ENCODE data around the gene SLC51B.
"Not testable (repeated sequence)": the region's sequence is repeated elsewhere in the genome, so short reads cannot be mapped to it uniquely, and the experiment has no call there.

The SLC51B gene

GRCh38 chr15:65042776-65043327 is 2.3 kb upstream of the SLC51B start:
- no peaks in the 10 kb centered on the region for H3K79me2 ChIP-seq (ENCODE audit: insufficient read depth, low read length)
- no peaks in the 10 kb centered on the region for H3K36me3 ChIP-seq (ENCODE audit: insufficient read depth, low read length)
- no peaks in the 10 kb centered on the region for H3K9me2 ChIP-seq (replicated peaks; ENCODE audit: low read depth, low read length)
- H2AFZ ChIP-seq (ENCODE audit: low read length): no peak overlapping the region
- H3K9ac ChIP-seq (ENCODE audit: low read depth, low read length, poor library complexity, severe bottlenecking): no peak overlapping the region
- H3K4me1 ChIP-seq (ENCODE audit: insufficient read depth, low read length, poor library complexity, severe bottlenecking): no peaks in the 10 kb centered on the region
- no peak overlapping the region for H3K4me2 ChIP-seq (ENCODE audit: low read depth, low read length, poor library complexity, severe bottlenecking)
- no peaks in the 10 kb centered on the region for H3K27me3 ChIP-seq (ENCODE audit: insufficient read depth, low read length, poor library complexity, severe bottlenecking)
- H3F3A ChIP-seq (ENCODE audit: low read depth): no peaks in the 10 kb centered on the region
- no peak for TF ChIP-seq CTCF (conservative IDR thresholded peaks at IDR 0.05; ENCODE audit: low read length)
- H3K9me3 ChIP-seq (ENCODE audit: insufficient read depth, low read depth, low read length): no peaks in the 10 kb centered on the region
- no peak overlapping the region for H3K4me3 ChIP-seq (ENCODE audit: low read length, poor library complexity, severe bottlenecking)
- H4K20me1 ChIP-seq (ENCODE audit: insufficient read depth, low read length, poor library complexity, severe bottlenecking): no peaks in the 10 kb centered on the region

GRCh38 chr15:65044218-65044617 is 969 bp upstream of the SLC51B start:
- H3K79me2 ChIP-seq (ENCODE audit: insufficient read depth, low read length); H3K4me2 ChIP-seq (ENCODE audit: low read depth, low read length, poor library complexity, severe bottlenecking); H3K9me2 ChIP-seq (replicated peaks; ENCODE audit: low read depth, low read length): not testable (repeated sequence)

GRCh38 chr15:65048241-65048640 is 3.1 kb downstream of the SLC51B start:
- Histone ChIP-seq H3K4me3 (ENCODE audit: low read length, poor library complexity, severe bottlenecking) (no peak overlapping the region), H2AFZ (ENCODE audit: low read length) (no peak overlapping the region), H4K20me1 (ENCODE audit: insufficient read depth, low read length, poor library complexity, severe bottlenecking) (no peaks in the 10 kb centered on the region), H3F3A (ENCODE audit: low read depth) (no peaks in the 10 kb centered on the region; the same call in 1 of the 2 replicates), H3K9me2 (replicated peaks; ENCODE audit: low read depth, low read length) (no peaks in the 10 kb centered on the region), H3K36me3 (ENCODE audit: insufficient read depth, low read length) (no peaks in the 10 kb centered on the region), H3K9me3 (ENCODE audit: insufficient read depth, low read depth, low read length) (no peaks in the 10 kb centered on the region), H3K4me2 (ENCODE audit: low read depth, low read length, poor library complexity, severe bottlenecking) (no peak overlapping the region), H3K4me1 (ENCODE audit: insufficient read depth, low read length, poor library complexity, severe bottlenecking) (peaks cover 21% of the 10 kb centered on the region), H3K27me3 (ENCODE audit: insufficient read depth, low read length, poor library complexity, severe bottlenecking) (no peaks in the 10 kb centered on the region), H3K9ac (ENCODE audit: low read depth, low read length, poor library complexity, severe bottlenecking) (no peak overlapping the region), H3K79me2 (ENCODE audit: insufficient read depth, low read length) (no peaks in the 10 kb centered on the region)
- TF ChIP-seq CTCF (conservative IDR thresholded peaks at IDR 0.05; ENCODE audit: low read length) (no peak), EZH2phosphoT487 (IDR thresholded peaks at IDR 0.05; ENCODE audit: borderline replicate concordance) (no peak)

More at GRCh38 chr15:65044218-65044617, 969 bp upstream of the SLC51B start:
- not testable (repeated sequence) for H3K9ac ChIP-seq (ENCODE audit: low read depth, low read length, poor library complexity, severe bottlenecking); H4K20me1 ChIP-seq (ENCODE audit: insufficient read depth, low read length, poor library complexity, severe bottlenecking); H3F3A ChIP-seq (ENCODE audit: low read depth); H3K9me3 ChIP-seq (ENCODE audit: insufficient read depth, low read depth, low read length); H3K27me3 ChIP-seq (ENCODE audit: insufficient read depth, low read length, poor library complexity, severe bottlenecking); H3K4me1 ChIP-seq (ENCODE audit: insufficient read depth, low read length, poor library complexity, severe bottlenecking); H3K36me3 ChIP-seq (ENCODE audit: insufficient read depth, low read length); H2AFZ ChIP-seq (ENCODE audit: low read length); H3K4me3 ChIP-seq (ENCODE audit: low read length, poor library complexity, severe bottlenecking)

- H3K4me2 ChIP-seq (ENCODE audit: low read depth, low read length, poor library complexity, severe bottlenecking): peak overlapping the region; percentile 54
- peak overlapping the region; percentile 25 for H3K4me3 ChIP-seq (ENCODE audit: low read length, poor library complexity, severe bottlenecking)
- H3K27me3 ChIP-seq (ENCODE audit: insufficient read depth, low read length, poor library complexity, severe bottlenecking): no peaks in the 10 kb centered on the region
- H3K9ac ChIP-seq (ENCODE audit: low read depth, low read length, poor library complexity, severe bottlenecking): no peak overlapping the region
- no peaks in the 10 kb centered on the region for H3K36me3 ChIP-seq (ENCODE audit: insufficient read depth, low read length)
- no peaks in the 10 kb centered on the region; the same call in 1 of the 2 replicates for H3F3A ChIP-seq (ENCODE audit: low read depth)
- H3K9me2 ChIP-seq (replicated peaks; ENCODE audit: low read depth, low read length): no peaks in the 10 kb centered on the region
- H3K79me2 ChIP-seq (ENCODE audit: insufficient read depth, low read length): no peaks in the 10 kb centered on the region
- no peaks in the 10 kb centered on the region for H3K9me3 ChIP-seq (ENCODE audit: insufficient read depth, low read depth, low read length)
- H3K4me1 ChIP-seq (ENCODE audit: insufficient read depth, low read length, poor library complexity, severe bottlenecking): peaks cover 22% of the 10 kb centered on the region
- H4K20me1 ChIP-seq (ENCODE audit: insufficient read depth, low read length, poor library complexity, severe bottlenecking): no peaks in the 10 kb centered on the region
- TF ChIP-seq CTCF (conservative IDR thresholded peaks at IDR 0.05; ENCODE audit: low read length) (no peak), EZH2phosphoT487 (IDR thresholded peaks at IDR 0.05; ENCODE audit: borderline replicate concordance) (no peak)
- H2AFZ ChIP-seq (ENCODE audit: low read length): no peak overlapping the region
These were observed 4.2 kb downstream of the SLC51B start for GRCh38 chr15:65049418-65049840.
